Esophagus squamous epithelium (tissue), 5 donors: ENCODE measurements around the gene MICAL3. TPM values are rescaled to one million over a fixed set of nuclear protein-coding genes. Genes with fewer than 3 reads are reported as not detected.

ENCODE experiments used
- DNase-seq: peaks from one replicate; lab custom pipeline; 2025; lab: John Stamatoyannopoulos, UW
- H3K27ac ChIP-seq, 4 donors: fragments of 200-600 bp; sonication (generic); one replicate each; pipeline ENCODE4 v1.5.1; 2016 to 2019; ENCODE audit warnings: mild to moderate bottlenecking in 1 of 4
- H3K27me3 ChIP-seq, 4 donors: fragments of 200-600 bp; sonication (generic); 1 replicate in 3 of 4; 2 replicates in 1 of 4; pipeline versions ENCODE4 v1.5.1 to v1.6.0; 2017 to 2021; ENCODE audit warnings: antibody characterized with exemption in 1 of 4
- H3K36me3 ChIP-seq, 3 donors: fragments of 200-600 bp; sonication (generic); one replicate each; pipeline ENCODE4 v1.5.1; 2016 to 2019
- H3K4me1 ChIP-seq, 3 donors: fragments of 200-600 bp; sonication (generic); one replicate each; pipeline ENCODE4 v1.5.1; 2017 to 2019
- H3K4me3 ChIP-seq, 4 donors: fragments of 200-600 bp; sonication (generic); 1 replicate in 3 of 4; 2 replicates in 1 of 4; pipeline ENCODE4 v1.5.1; 2016 to 2019; ENCODE audit warnings: mild to moderate bottlenecking in 2 of 4, moderate library complexity in 1 of 4
- H3K9me3 ChIP-seq, 3 donors: fragments of 200-600 bp; sonication (generic); one replicate each; pipeline ENCODE4 v1.5.1; 2016 to 2019
- POLR2A ChIP-seq, 4 donors: fragments of 450-650 bp; IDR thresholded peaks; one replicate each; pipeline ENCODE4 v1.6.1; 2017; ENCODE audit warnings: antibody characterized with exemption in 4 of 4, mild to moderate bottlenecking in 4 of 4, moderate library complexity in 3 of 4
- WGBS, 2 donors: methylation state at CpG; one replicate each; pipeline ENCODE4 v1.1.5; 2018; 5-methylcytosine and 5-hydroxymethylcytosine counted together
- intact Hi-C: fragments of 100-400 bp; cut with DNase I; formaldehyde crosslinking; loops from one replicate; pipeline ENCODE4 v1.15.0; 2022
- total RNA-seq, 4 donors: library from RNA; depleted of rRNA; stranded (reverse); fragments of >200 nt; gene quantifications; one replicate each; pipeline ENCODE4 v1.1.0, GENCODE V29; 2016
- TF ChIP-seq, protein P1 (sequence below), 6 experiments: fragments of 450-650 bp in 4 of 6; fragments of 200-600 bp in 2 of 6; sonication (generic) in 2 of 6; IDR thresholded peaks; one replicate each; pipeline ENCODE4 v1.5.1; 2016 to 2019; ENCODE audit warnings: antibody characterized with exemption in 6 of 6, mild to moderate bottlenecking in 4 of 6, moderate library complexity in 4 of 6
- donor health status: DM: yes; HTN: yes; CAD: no.

Gene MICAL3
- total RNA-seq, 4 donors from 2014 or later, result 11.2 to 30.9 (median 15.9) TPM

DNA sequence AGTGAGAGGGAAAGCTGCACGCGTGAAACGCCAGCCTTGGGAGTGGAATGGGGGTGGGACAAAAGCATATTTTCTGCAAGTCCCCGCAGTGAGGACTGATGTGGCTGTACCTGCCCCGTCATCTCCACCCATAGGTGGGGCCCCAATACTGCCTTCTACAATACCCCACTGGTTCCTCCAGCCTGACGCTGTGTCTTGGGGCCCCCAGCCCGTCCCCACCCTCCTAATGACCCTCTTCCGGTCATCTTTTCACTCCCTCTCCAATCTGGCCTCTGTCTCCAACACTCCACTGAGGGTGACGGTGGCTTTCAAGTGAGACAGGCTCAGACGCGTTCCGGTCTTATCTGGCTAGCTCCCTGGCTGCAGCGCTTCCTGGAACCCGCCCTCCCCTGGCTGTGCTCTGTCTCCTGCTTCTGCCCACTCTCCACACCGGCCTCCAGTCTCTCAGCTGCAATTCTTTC lies 104.2 kb downstream of the MICAL3 start:
- H3K4me3 ChIP-seq, result peak overlapping the region in 3 of 4 donors; percentile 15 to 43 (median 25)
- 14 to 27% methylated on average over 15 of the region's 15 CpGs for WGBS, 2 donors

DNA sequence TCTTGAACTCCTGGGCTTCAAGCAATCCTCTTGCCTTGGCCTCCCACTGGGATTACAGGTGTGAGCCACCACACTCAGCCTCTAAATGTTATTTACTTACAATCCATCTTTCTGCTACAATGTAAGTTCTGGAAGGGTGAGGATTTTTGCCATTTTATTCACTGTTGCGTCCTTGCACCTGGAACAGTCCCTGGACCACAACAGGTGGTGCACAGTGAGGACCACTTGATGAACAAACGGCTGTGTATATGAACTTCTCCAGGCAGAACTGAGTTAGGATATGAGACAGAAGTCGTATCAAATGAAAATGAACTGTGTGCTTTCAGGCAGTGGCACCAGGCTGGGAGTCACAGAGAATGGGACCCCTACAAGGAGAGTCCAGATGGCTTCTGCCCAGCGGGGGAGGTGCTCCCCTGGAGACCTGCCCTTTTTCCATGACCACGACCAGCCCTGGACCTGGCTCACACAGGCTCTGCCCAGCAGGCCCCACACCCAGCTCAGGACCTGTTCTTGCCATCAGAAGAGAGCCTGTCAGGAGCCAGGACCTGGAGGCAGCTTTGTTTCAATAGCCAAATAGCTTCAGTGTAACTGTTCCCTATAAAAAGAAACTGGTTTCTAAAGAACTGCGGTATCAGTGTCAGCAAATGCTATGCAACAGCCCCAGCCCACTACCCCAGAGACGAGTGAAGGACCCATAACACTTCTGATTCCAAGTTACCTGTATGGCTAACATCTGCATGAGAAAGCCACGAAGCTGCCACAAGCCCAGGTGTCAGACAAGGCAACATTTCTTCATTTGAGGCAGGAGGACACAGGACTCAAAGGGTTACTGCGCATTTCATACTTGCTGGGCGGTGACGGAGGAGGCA lies 104.9 kb downstream of the MICAL3 start:
- no peaks in the 10 kb centered on the region for H3K36me3 ChIP-seq
- H3K27ac ChIP-seq, result peak overlapping the region; percentile 32 to 65 (median 65)
- no peak for DNase-seq
- TF ChIP-seq, protein P1, sequence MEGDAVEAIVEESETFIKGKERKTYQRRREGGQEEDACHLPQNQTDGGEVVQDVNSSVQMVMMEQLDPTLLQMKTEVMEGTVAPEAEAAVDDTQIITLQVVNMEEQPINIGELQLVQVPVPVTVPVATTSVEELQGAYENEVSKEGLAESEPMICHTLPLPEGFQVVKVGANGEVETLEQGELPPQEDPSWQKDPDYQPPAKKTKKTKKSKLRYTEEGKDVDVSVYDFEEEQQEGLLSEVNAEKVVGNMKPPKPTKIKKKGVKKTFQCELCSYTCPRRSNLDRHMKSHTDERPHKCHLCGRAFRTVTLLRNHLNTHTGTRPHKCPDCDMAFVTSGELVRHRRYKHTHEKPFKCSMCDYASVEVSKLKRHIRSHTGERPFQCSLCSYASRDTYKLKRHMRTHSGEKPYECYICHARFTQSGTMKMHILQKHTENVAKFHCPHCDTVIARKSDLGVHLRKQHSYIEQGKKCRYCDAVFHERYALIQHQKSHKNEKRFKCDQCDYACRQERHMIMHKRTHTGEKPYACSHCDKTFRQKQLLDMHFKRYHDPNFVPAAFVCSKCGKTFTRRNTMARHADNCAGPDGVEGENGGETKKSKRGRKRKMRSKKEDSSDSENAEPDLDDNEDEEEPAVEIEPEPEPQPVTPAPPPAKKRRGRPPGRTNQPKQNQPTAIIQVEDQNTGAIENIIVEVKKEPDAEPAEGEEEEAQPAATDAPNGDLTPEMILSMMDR (IDR thresholded peaks at IDR 0.05), result no peak
- TF ChIP-seq POLR2A (IDR thresholded peaks at IDR 0.05), result no peak
- H3K27me3 ChIP-seq, result no peaks in the 10 kb centered on the region
- H3K4me3 ChIP-seq, result peak overlapping the region in 3 of 4 donors; percentile 15 to 43 (median 25)
- WGBS, 2 donors, result 48 to 55% methylated on average over 9 to 11 of the region's 11 CpGs
- intact Hi-C loops, result no loop called here
- no peaks in the 10 kb centered on the region for H3K9me3 ChIP-seq
- peaks cover 41 to 72% (median 51%) of the 10 kb centered on the region in 3 donors for H3K4me1 ChIP-seq

More for the DNA sequence above, 104.2 kb downstream of the MICAL3 start:
- Histone ChIP-seq H3K27ac (peak overlapping the region; percentile 32 to 65 (median 65)), H3K27me3 (no peaks in the 10 kb centered on the region), H3K9me3 (no peaks in the 10 kb centered on the region), H3K4me1 (peaks cover 41 to 72% (median 58%) of the 10 kb centered on the region in 3 donors), H3K36me3 (no peaks in the 10 kb centered on the region)
- no peak for DNase-seq
- TF ChIP-seq, protein P1 (IDR thresholded peaks at IDR 0.05), result peak in 1 of 6 experiments; percentile 14
- TF ChIP-seq POLR2A (IDR thresholded peaks at IDR 0.05), result no peak
- intact Hi-C loops, result no loop called here

GRCh38 chr22:17918840-17919239 lies 105.5 kb downstream of the MICAL3 start:
- H3K4me1 ChIP-seq, result peaks cover 37 to 70% (median 44%) of the 10 kb centered on the region in 3 donors

GRCh38 chr22:17917490-17917983 lies 106.8 kb downstream of the MICAL3 start:
- intact Hi-C loops, result no loop called here
- no peak overlapping the region for H3K4me3 ChIP-seq
- H3K4me1 ChIP-seq, result peaks cover 26 to 57% (median 35%) of the 10 kb centered on the region in 3 donors
- H3K9me3 ChIP-seq, result no peaks in the 10 kb centered on the region
- WGBS, 2 donors, result 78 to 83% methylated on average over 3 to 6 of the region's 6 CpGs
- no peaks in the 10 kb centered on the region for H3K27me3 ChIP-seq
- H3K36me3 ChIP-seq, result no peaks in the 10 kb centered on the region
- TF ChIP-seq POLR2A (IDR thresholded peaks at IDR 0.05), result no peak
- TF ChIP-seq, protein P1 (IDR thresholded peaks at IDR 0.05), result no peak
- no peak for DNase-seq
- H3K27ac ChIP-seq, result no peak overlapping the region

More at GRCh38 chr22:17918840-17919239, 105.5 kb downstream of the MICAL3 start:
- Histone ChIP-seq H3K27ac (no peak overlapping the region), H3K9me3 (no peaks in the 10 kb centered on the region), H3K36me3 (no peaks in the 10 kb centered on the region), H3K27me3 (no peaks in the 10 kb centered on the region), H3K4me3 (no peak overlapping the region)
- DNase-seq, result no peak
- no peak for TF ChIP-seq POLR2A (IDR thresholded peaks at IDR 0.05)
- TF ChIP-seq, protein P1 (IDR thresholded peaks at IDR 0.05), result no peak
- intact Hi-C loops, result no loop called here
- 73 to 79% methylated on average over 4 to 5 of the region's 5 CpGs for WGBS, 2 donors
